Tibial artery (tissue), 4 donors: ENCODE data around the gene C19orf33.
A peak's percentile ranks its signal among the peaks of the same experiment; 100 is the strongest.

ENCODE experiments used
- DNase-seq, 2 donors: peaks; one replicate each; pipeline ENCODE4 v3.0.0-alpha.2; 2019
- H3K27ac ChIP-seq, 2 donors: fragments of 200-600 bp; sonication (generic) in 1 of 2; 1 replicate in 1 of 2; 2 replicates in 1 of 2; pipeline ENCODE4 v1.5.1; 2018 to 2019; ENCODE audit warnings: mild to moderate bottlenecking in 1 of 2
- H3K27me3 ChIP-seq, 2 donors: fragments of 200-600 bp; sonication (generic) in 1 of 2; one replicate each; pipeline versions ENCODE4 v1.5.1 to v1.6.0; 2016 to 2019
- H3K36me3 ChIP-seq, 3 donors: fragments of 200-600 bp; sonication (generic) in 2 of 3; one replicate each; pipeline ENCODE4 v1.5.1; 2016 to 2019; ENCODE audit warnings: mild to moderate bottlenecking in 2 of 3
- H3K4me1 ChIP-seq, 4 donors: fragments of 200-600 bp; sonication (generic) in 2 of 4; 1 replicate in 3 of 4; 2 replicates in 1 of 4; pipeline ENCODE4 v1.5.1; 2016 to 2019
- H3K4me3 ChIP-seq, 2 donors: fragments of 200-600 bp; sonication (generic) in 1 of 2; 1 replicate in 1 of 2; 2 replicates in 1 of 2; pipeline ENCODE4 v1.5.1; 2018 to 2019; ENCODE audit warnings: mild to moderate bottlenecking in 2 of 2
- H3K9me3 ChIP-seq, 3 donors: fragments of 200-600 bp; sonication (generic) in 1 of 3; one replicate each; pipeline ENCODE4 v1.5.1; 2016 to 2019
- intact Hi-C: fragments of 100-400 bp; cut with DNase I; formaldehyde crosslinking; loops from one replicate; pipeline ENCODE4 v1.15.0; 2023; ENCODE audit warnings: low total_unique reads
- TF ChIP-seq, protein P1 (sequence below), 2 experiments: fragments of 200-600 bp in 1 of 2; fragments of 450-650 bp in 1 of 2; IDR thresholded peaks; one replicate each; pipeline ENCODE4 v1.5.1; 2017 to 2019; ENCODE audit warnings: antibody characterized with exemption in 2 of 2, mild to moderate bottlenecking in 1 of 2, moderate library complexity in 1 of 2

The C19orf33 gene

DNA sequence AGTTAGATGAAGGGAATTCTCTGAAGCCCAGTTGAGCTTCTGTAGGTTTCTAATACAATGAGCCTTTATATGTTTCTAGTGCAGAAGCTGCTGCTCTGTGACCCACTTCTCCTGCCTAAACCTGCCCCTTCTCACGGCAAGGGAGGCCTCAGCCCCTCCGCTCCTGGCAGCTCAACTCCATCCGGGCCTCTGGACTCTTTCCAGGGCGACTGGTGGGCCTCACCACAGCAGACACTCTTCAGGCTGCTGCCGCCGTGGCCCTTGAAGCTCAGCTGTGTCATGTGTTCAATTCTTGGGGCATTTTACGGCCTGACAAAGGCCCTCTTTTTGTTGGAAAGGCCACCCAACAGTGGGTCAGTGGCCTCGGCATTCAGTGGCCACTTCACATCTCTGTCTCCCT, 10.0 kb upstream of the C19orf33 start:
- H3K9me3 ChIP-seq = no peaks in the 10 kb centered on the region
- no peak overlapping the region for H3K27ac ChIP-seq
- DNase-seq = no peak
- intact Hi-C loops = no loop called here
- peaks cover 0 to 18% (median 0%) of the 10 kb centered on the region in 4 donors for H3K4me1 ChIP-seq
- H3K27me3 ChIP-seq = no peaks in the 10 kb centered on the region
- H3K4me3 ChIP-seq = no peak overlapping the region
- peaks cover 7 to 36% (median 20%) of the 10 kb centered on the region in 3 donors for H3K36me3 ChIP-seq
- TF ChIP-seq, protein P1, sequence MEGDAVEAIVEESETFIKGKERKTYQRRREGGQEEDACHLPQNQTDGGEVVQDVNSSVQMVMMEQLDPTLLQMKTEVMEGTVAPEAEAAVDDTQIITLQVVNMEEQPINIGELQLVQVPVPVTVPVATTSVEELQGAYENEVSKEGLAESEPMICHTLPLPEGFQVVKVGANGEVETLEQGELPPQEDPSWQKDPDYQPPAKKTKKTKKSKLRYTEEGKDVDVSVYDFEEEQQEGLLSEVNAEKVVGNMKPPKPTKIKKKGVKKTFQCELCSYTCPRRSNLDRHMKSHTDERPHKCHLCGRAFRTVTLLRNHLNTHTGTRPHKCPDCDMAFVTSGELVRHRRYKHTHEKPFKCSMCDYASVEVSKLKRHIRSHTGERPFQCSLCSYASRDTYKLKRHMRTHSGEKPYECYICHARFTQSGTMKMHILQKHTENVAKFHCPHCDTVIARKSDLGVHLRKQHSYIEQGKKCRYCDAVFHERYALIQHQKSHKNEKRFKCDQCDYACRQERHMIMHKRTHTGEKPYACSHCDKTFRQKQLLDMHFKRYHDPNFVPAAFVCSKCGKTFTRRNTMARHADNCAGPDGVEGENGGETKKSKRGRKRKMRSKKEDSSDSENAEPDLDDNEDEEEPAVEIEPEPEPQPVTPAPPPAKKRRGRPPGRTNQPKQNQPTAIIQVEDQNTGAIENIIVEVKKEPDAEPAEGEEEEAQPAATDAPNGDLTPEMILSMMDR (IDR thresholded peaks at IDR 0.05) = no peak

DNA sequence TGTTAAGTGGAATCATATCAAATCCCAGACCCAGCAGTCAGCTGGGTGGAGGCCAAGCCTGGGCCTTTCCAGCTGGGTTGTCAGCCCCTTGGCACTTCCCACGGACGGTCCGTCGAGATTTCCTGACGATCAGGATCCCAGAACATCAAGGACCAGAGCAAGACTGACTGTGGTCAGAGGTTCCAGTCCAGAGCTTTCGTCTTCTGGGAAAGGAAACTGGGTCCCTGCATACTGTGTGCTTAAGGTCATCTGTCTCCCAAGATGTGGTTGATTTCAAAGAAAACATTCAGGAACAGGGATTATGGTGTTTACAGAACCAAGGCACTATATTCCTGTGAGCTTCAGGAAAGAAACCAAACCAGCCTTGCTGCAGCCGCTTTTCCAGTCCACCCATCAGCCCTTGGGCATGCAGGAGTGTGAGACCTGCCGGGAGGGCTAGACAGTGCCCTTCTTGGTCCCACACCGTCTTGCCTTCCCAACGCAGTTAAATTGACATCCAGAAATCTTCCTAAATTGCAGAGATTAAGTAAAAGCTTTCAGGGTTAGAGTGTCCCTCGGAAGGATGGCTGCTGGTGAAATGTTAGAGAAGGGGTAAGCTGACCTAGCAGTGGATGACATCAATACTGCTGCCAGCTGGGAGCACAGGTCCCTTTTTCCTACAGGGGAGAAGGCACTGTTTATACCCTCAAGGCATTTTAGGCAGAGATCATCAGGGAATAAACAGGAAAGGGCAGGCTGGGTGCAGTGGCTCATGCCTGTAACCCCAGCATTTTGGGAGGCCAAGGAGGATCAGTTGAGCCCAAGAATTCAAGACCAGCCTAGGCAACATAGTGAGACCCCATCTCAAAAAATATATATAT, 5.0 kb upstream of the C19orf33 start:
- intact Hi-C loops = no loop called here
- Histone ChIP-seq H3K27me3 (no peaks in the 10 kb centered on the region), H3K4me3 (no peak overlapping the region), H3K36me3 (peaks cover 0 to 6% (median 0%) of the 10 kb centered on the region in 3 donors), H3K9me3 (no peaks in the 10 kb centered on the region), H3K4me1 (no peaks in the 10 kb centered on the region), H3K27ac (peak overlapping the region; percentile 6 to 22)
- DNase-seq = no peak
- TF ChIP-seq, protein P1 (IDR thresholded peaks at IDR 0.05) = no peak

DNA sequence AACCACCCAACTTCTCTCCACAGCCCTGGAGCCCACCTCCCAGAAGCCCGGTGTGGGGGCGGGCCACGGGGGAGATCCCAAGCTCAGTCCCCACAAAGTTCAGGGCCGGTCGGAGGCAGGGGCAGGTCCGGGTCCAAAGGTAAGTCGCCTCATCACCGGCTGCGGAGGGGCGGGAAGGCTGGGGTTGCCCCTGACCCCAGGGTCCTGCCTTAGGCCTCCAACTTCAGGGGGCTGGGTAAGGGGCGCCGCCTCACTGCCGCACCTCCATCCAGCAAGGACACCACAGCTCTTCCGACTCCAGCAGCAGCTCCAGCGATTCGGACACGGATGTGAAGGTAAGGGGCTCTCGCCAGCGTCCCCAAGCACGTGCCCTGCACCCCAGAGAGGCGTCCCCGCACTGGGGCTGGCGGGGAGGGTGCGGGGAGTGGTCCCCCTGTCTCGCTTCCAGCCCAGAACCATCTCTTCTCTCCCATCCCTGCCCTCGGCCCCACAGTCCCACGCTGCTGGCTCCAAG, 358 bp downstream of the C19orf33 start:
- H3K27me3 ChIP-seq = no peaks in the 10 kb centered on the region
- intact Hi-C loops = no loop called here
- TF ChIP-seq, protein P1 (IDR thresholded peaks at IDR 0.05) = no peak
- peaks cover 22 to 58% (median 27%) of the 10 kb centered on the region in 3 donors for H3K36me3 ChIP-seq
- no peak overlapping the region for H3K27ac ChIP-seq
- DNase-seq = no peak
- no peaks in the 10 kb centered on the region for H3K9me3 ChIP-seq
- no peak overlapping the region for H3K4me3 ChIP-seq
- H3K4me1 ChIP-seq = no peaks in the 10 kb centered on the region

DNA sequence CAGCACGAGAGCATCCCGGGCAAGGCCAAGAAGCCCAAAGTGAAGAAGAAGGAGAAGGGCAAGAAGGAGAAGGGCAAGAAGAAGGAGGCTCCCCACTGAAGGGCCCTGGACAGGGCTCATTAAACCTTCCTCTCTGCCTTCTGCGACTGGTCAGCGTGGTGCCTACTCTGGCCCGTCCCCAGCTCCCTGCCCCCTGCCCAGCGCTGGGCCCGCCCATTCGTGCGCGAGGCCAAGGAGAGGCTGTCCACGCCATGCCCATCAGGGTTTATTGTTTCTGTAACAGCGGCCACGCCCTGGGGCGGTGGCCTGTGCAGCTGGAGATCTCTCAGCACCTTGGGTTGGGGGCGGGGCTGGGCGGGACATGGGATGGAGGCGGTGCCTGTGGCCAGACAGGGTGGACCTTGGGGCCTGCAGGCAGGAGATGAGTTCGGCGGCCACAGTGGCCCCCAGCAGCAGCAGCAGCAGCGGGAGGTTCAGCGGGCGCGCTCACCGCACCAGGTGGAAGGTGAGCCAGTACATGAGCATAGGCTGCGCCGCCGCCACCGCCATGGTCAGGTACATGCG, 897 bp downstream of the C19orf33 start:
- Histone ChIP-seq H3K27ac (no peak overlapping the region), H3K27me3 (no peaks in the 10 kb centered on the region), H3K4me1 (no peaks in the 10 kb centered on the region), H3K4me3 (no peak overlapping the region), H3K36me3 (peaks cover 23 to 61% (median 27%) of the 10 kb centered on the region in 3 donors), H3K9me3 (no peaks in the 10 kb centered on the region)
- DNase-seq = no peak
- TF ChIP-seq, protein P1 (IDR thresholded peaks at IDR 0.05) = no peak
- intact Hi-C loops = no loop called here

DNA sequence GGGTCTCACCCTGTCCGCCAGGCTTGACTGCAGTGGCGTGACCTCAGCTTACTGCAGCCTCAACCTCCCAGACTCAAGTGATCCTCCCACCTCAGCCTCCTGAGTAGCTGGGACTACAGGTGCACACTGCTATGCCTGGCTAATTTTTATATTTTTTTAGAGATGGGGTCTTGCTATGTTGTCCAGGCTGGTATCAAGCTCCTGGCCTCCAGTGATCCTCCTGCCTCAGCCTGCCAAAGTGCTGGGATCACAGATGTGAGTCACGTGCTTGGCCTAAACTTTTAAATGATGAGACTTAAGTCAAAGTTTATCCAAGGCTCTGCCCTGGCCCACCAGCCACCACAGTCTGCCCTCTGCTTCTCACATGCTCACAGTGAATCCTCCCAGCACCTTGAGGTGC, 2.2 kb downstream of the C19orf33 start:
- no peak for DNase-seq
- H3K36me3 ChIP-seq = peaks cover 23 to 65% (median 27%) of the 10 kb centered on the region in 3 donors

More for the DNA sequence above, 2.2 kb downstream of the C19orf33 start:
- intact Hi-C loops = no loop called here
- Histone ChIP-seq H3K27me3 (no peaks in the 10 kb centered on the region), H3K27ac (no peak overlapping the region), H3K4me3 (no peak overlapping the region), H3K9me3 (no peaks in the 10 kb centered on the region), H3K4me1 (no peaks in the 10 kb centered on the region)
- TF ChIP-seq, protein P1 (IDR thresholded peaks at IDR 0.05) = no peak
